ENCODE results near the gene ADAT2.

- no peak for TF ChIP-seq POLR2A (IDR thresholded peaks at IDR 0.05)
- TF ChIP-seq CTCF (IDR thresholded peaks at IDR 0.05), result no peak
These were observed 48.7 kb downstream of the ADAT2 start for GRCh38 chr6:143401636-143402370.

Measured in uterus (tissue), 2 donors.